ENCODE results near the gene DOCK1.

DNA sequence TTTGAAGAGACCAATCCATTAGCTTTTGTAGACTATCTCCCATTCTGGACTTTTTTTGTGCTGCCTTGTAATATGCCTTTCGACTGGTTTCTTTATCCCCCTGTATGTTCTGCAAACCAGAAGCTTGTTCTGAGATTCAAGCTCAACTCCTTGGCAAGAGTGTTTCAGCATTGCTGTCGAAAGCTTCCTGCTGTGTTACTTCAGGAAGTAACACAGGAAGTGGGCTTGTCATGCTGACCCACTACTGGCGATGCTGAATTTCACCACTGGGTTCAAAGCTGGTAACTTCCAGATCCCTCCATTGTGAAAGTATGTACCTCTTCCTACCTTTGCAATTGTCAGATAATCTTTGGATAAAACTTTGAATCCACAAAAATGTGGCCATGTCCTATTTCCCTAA is 349.0 kb downstream of the DOCK1 start:
- TF ChIP-seq, protein P1, sequence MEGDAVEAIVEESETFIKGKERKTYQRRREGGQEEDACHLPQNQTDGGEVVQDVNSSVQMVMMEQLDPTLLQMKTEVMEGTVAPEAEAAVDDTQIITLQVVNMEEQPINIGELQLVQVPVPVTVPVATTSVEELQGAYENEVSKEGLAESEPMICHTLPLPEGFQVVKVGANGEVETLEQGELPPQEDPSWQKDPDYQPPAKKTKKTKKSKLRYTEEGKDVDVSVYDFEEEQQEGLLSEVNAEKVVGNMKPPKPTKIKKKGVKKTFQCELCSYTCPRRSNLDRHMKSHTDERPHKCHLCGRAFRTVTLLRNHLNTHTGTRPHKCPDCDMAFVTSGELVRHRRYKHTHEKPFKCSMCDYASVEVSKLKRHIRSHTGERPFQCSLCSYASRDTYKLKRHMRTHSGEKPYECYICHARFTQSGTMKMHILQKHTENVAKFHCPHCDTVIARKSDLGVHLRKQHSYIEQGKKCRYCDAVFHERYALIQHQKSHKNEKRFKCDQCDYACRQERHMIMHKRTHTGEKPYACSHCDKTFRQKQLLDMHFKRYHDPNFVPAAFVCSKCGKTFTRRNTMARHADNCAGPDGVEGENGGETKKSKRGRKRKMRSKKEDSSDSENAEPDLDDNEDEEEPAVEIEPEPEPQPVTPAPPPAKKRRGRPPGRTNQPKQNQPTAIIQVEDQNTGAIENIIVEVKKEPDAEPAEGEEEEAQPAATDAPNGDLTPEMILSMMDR (IDR thresholded peaks at IDR 0.05; ENCODE audit: low read length): no peak
- no peak for TF ChIP-seq EZH2 (optimal IDR thresholded peaks at IDR 0.05; ENCODE audit: low read depth, low read length)

All from MM.1S (cell line).